ENCODE results near the gene DLX2. TPM values are rescaled to one million over a fixed set of nuclear protein-coding genes. Genes with fewer than 3 reads are reported as not detected.
A peak's percentile ranks its signal among the peaks of the same experiment; 100 is the strongest.
"Not testable (repeated sequence)": the region's sequence is repeated elsewhere in the genome, so short reads cannot be mapped to it uniquely, and the experiment has no call there.

Gene DLX2
- total RNA-seq (under 1 TPM in 1 of 2 donors, not detected in 1; 0.26 TPM), polyA plus RNA-seq (under 1 TPM in 1 of 2 donors, not detected in 1; 0.01 TPM)
- long read RNA-seq, donor 1: 0 reads
- long read RNA-seq, donor 2: 0 reads
- long read RNA-seq, donor 3: 0 reads
- long read RNA-seq, donor 4: 0 reads
- long read RNA-seq, donor 5: 0 reads

GRCh38 chr2:172102391-172103359, at the start of gene DLX2:
TSS of gene DLX2 (minus strand) at chr2:172102900. CDS start at chr2:172102538, 362 bp downstream.
- no peak within 1 kb of the TSS for H3K27ac ChIP-seq (ENCODE audit: low read depth in 1 of 2, low read length in 1 of 2)
- H3K27me3 ChIP-seq (ENCODE audit: control insufficient read depth in 3 of 3, insufficient read depth in 3 of 3, low read length in 2 of 3): peaks cover 0 to 90% (median 90%) of the 10 kb centered on the region in 3 donors
- peak within 1 kb of the TSS; percentile 1 for H3K4me3 ChIP-seq
- H3K36me3 ChIP-seq (ENCODE audit: control insufficient read depth in 4 of 4, insufficient read depth in 4 of 4, low read length in 4 of 4): no peaks in the 10 kb centered on the region
- H3K4me1 ChIP-seq (ENCODE audit: control insufficient read depth in 5 of 5, insufficient read depth in 5 of 5, low read length in 5 of 5): peaks cover 0 to 49% (median 9%) of the 10 kb centered on the region in 5 donors
- no peak within 1 kb of the TSS for H3K9ac ChIP-seq (ENCODE audit: insufficient read depth in 1 of 2, low read length in 2 of 2)
- ATAC-seq (ENCODE audit: insufficient read depth, low FRiP score) (peak; percentile 39), DNase-seq (peak; percentile 90 to 91 (median 90))
- 1% methylated on average over 74 of the region's 74 CpGs for WGBS, 2 donors
- TF ChIP-seq, protein P1, sequence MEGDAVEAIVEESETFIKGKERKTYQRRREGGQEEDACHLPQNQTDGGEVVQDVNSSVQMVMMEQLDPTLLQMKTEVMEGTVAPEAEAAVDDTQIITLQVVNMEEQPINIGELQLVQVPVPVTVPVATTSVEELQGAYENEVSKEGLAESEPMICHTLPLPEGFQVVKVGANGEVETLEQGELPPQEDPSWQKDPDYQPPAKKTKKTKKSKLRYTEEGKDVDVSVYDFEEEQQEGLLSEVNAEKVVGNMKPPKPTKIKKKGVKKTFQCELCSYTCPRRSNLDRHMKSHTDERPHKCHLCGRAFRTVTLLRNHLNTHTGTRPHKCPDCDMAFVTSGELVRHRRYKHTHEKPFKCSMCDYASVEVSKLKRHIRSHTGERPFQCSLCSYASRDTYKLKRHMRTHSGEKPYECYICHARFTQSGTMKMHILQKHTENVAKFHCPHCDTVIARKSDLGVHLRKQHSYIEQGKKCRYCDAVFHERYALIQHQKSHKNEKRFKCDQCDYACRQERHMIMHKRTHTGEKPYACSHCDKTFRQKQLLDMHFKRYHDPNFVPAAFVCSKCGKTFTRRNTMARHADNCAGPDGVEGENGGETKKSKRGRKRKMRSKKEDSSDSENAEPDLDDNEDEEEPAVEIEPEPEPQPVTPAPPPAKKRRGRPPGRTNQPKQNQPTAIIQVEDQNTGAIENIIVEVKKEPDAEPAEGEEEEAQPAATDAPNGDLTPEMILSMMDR (IDR thresholded peaks at IDR 0.05; ENCODE audit: control extremely low read depth, extremely low read depth): no peak
- peaks cover 0 to 9% (median 0%) of the 10 kb centered on the region in 4 donors for H3K9me3 ChIP-seq (ENCODE audit: control insufficient read depth in 4 of 4, insufficient read depth in 3 of 4, low read length in 3 of 4)

DNA sequence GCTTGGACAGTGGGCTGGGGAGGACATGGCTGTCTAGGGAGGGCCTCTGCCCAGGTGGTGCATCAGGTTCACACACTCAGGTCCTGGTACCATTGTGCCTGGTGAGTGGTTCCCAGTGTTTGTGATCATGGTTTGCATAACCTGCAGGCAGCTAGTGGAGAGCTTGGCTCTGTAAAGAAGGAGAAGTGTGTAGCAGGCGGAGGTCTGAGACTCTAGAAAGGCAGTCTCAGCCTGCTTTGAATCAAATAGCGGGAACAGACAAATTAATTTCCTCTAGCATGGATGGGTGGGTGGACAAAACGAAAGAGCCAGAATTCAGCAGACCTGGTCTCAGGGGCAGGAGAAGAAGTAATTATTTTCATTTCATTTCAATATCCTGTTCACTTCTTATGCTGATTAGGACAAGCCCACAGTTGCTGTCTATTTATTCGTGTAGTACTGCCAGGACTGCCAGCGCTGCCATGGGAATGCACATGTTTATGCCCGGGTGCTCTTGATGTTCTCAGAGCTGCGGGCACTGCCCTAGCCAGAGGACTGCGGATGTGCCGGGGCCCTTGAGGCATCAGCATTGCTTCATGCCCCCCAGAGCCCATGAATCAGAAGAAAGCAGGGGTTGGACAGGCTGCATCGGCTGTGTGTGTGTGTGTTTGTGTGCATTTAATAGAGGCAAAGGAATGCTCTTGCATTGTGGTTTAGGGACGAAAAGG, 45.4 kb upstream of the DLX2 start:
- Histone ChIP-seq H3K9ac (ENCODE audit: insufficient read depth in 1 of 2, low read length in 2 of 2) (no peak overlapping the region), H3K9me3 (ENCODE audit: control insufficient read depth in 4 of 4, insufficient read depth in 3 of 4, low read length in 3 of 4) (no peaks in the 10 kb centered on the region), H3K4me1 (ENCODE audit: control insufficient read depth in 5 of 5, insufficient read depth in 5 of 5, low read length in 5 of 5) (no peaks in the 10 kb centered on the region), H3K27ac (ENCODE audit: low read depth in 1 of 2, low read length in 1 of 2) (no peak overlapping the region), H3K36me3 (ENCODE audit: control insufficient read depth in 4 of 4, insufficient read depth in 4 of 4, low read length in 4 of 4) (no peaks in the 10 kb centered on the region), H3K27me3 (ENCODE audit: control insufficient read depth in 3 of 3, insufficient read depth in 3 of 3, low read length in 2 of 3) (no peaks in the 10 kb centered on the region), H3K4me3 (no peak overlapping the region)
- WGBS, 2 donors: 85 to 90% methylated on average over 11 of the region's 11 CpGs
- DNase-seq: no peak
- TF ChIP-seq, protein P1 (IDR thresholded peaks at IDR 0.05; ENCODE audit: control extremely low read depth, extremely low read depth): no peak
- no peak for ATAC-seq (ENCODE audit: insufficient read depth, low FRiP score)

DNA sequence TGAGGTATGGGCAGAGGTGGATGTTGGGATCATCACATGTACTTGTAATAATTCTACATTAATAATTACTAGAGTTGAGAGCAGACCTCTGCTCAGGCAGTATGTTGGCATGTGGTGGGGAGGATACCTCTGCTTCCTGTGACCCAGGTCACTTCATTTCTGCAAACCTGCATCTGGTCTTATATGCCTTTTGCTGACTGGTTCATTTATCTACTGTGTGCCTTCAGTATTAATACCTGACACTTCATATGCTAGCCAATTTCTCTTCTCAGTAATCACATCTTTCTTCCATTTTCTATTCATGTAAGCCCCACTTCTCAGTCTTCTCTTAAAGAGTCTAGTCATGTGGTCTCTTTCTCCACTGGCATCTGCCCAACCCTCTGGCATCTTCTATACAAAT, 41.1 kb upstream of the DLX2 start:
- TF ChIP-seq, protein P1 (IDR thresholded peaks at IDR 0.05; ENCODE audit: control extremely low read depth, extremely low read depth): no peak
- Histone ChIP-seq H3K4me3 (no peak overlapping the region), H3K9me3 (ENCODE audit: control insufficient read depth in 4 of 4, insufficient read depth in 3 of 4, low read length in 3 of 4) (no peaks in the 10 kb centered on the region), H3K36me3 (ENCODE audit: control insufficient read depth in 4 of 4, insufficient read depth in 4 of 4, low read length in 4 of 4) (no peaks in the 10 kb centered on the region), H3K27me3 (ENCODE audit: control insufficient read depth in 3 of 3, insufficient read depth in 3 of 3, low read length in 2 of 3) (no peaks in the 10 kb centered on the region), H3K9ac (ENCODE audit: insufficient read depth in 1 of 2, low read length in 2 of 2) (no peak overlapping the region), H3K4me1 (ENCODE audit: control insufficient read depth in 5 of 5, insufficient read depth in 5 of 5, low read length in 5 of 5) (no peaks in the 10 kb centered on the region), H3K27ac (ENCODE audit: low read depth in 1 of 2, low read length in 1 of 2) (no peak overlapping the region)
- ATAC-seq (ENCODE audit: insufficient read depth, low FRiP score): no peak
- no peak for DNase-seq

DNA sequence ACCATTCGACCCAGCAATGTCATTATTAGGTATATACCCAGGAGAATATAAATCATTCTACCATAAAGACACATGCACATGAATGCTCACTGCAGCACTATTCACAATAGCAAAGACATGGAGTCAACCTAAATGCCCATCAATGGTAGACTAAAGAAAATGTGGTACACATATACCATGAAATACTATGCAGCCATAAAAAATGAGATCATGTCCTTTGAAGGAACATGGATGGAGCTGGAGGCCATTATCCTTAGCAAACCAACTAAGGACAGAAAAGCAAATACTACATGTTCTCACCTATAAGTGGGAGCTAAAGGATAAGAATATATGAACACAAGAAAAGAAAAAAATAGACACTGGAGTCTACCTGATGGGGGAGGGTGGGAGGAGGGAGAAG, 36.0 kb upstream of the DLX2 start:
- not testable (repeated sequence) for H3K4me1 ChIP-seq (ENCODE audit: control insufficient read depth in 5 of 5, insufficient read depth in 5 of 5, low read length in 5 of 5); H3K4me3 ChIP-seq; H3K27me3 ChIP-seq (ENCODE audit: control insufficient read depth in 3 of 3, insufficient read depth in 3 of 3, low read length in 2 of 3); H3K36me3 ChIP-seq (ENCODE audit: control insufficient read depth in 4 of 4, insufficient read depth in 4 of 4, low read length in 4 of 4); DNase-seq; H3K9ac ChIP-seq (ENCODE audit: insufficient read depth in 1 of 2, low read length in 2 of 2); H3K27ac ChIP-seq (ENCODE audit: low read depth in 1 of 2, low read length in 1 of 2); H3K9me3 ChIP-seq (ENCODE audit: control insufficient read depth in 4 of 4, insufficient read depth in 3 of 4, low read length in 3 of 4); ATAC-seq (ENCODE audit: insufficient read depth, low FRiP score)
- 71 to 88% methylated on average over 1 of the region's 1 CpG for WGBS, 2 donors

Measured in lung (tissue), 16 donors.